ENCODE data around the gene MAGEA11.
"Not testable (repeated sequence)": the region's sequence is repeated elsewhere in the genome, so short reads cannot be mapped to it uniquely, and the experiment has no call there.

MAGEA11 gene

GRCh38 chrX:149717803-149718202, 5.9 kb downstream of the MAGEA11 start:
- no peak for DNase-seq (ENCODE audit: low spot score)

GRCh38 chrX:149718757-149719156, 6.9 kb downstream of the MAGEA11 start:
- no peak for DNase-seq (ENCODE audit: low spot score)

GRCh38 chrX:149720021-149720689, 8.3 kb downstream of the MAGEA11 start:
- DNase-seq (ENCODE audit: low spot score): no peak

- DNase-seq (ENCODE audit: low spot score): not testable (repeated sequence)
Measured at GRCh38 chrX:149721241-149721640, 9.4 kb downstream of the MAGEA11 start.

GRCh38 chrX:149721778-149722177, 9.9 kb downstream of the MAGEA11 start:
- DNase-seq (ENCODE audit: low spot score): no peak

GRCh38 chrX:149723583-149724118, 11.8 kb downstream of the MAGEA11 start:
- not testable (repeated sequence) for DNase-seq (ENCODE audit: low spot score)

GRCh38 chrX:149727308-149727707, 15.4 kb downstream of the MAGEA11 start:
- not testable (repeated sequence) for DNase-seq (ENCODE audit: low spot score)

- DNase-seq (ENCODE audit: low spot score): not testable (repeated sequence)
Measured at GRCh38 chrX:149742269-149742668, 30.4 kb downstream of the MAGEA11 start.

GRCh38 chrX:149746390-149747007, 34.6 kb downstream of the MAGEA11 start:
- DNase-seq (ENCODE audit: low spot score): not testable (repeated sequence)

- DNase-seq (ENCODE audit: low spot score): no peak
Measured at GRCh38 chrX:149757206-149758067, 45.6 kb downstream of the MAGEA11 start.

GRCh38 chrX:149758068-149758714, 46.3 kb downstream of the MAGEA11 start:
- no peak for DNase-seq (ENCODE audit: low spot score)

GRCh38 chrX:149758715-149759078, 46.8 kb downstream of the MAGEA11 start:
- DNase-seq (ENCODE audit: low spot score): not testable (repeated sequence)

- no peak for DNase-seq (ENCODE audit: low spot score)
Measured at GRCh38 chrX:149759824-149760223, 48.0 kb downstream of the MAGEA11 start.

- DNase-seq (ENCODE audit: low spot score): no peak
Measured at GRCh38 chrX:149760965-149761364, 49.1 kb downstream of the MAGEA11 start.

- not testable (repeated sequence) for DNase-seq (ENCODE audit: low spot score)
Measured at GRCh38 chrX:149761858-149762674, 50.2 kb downstream of the MAGEA11 start.

GRCh38 chrX:149762696-149763614, 51.1 kb downstream of the MAGEA11 start:
- no peak for DNase-seq (ENCODE audit: low spot score)
